ENCODE results near the gene MT1G. TPM values are rescaled to one million over a fixed set of nuclear protein-coding genes. Genes with fewer than 3 reads are reported as not detected.

The MT1G gene
- polyA plus RNA-seq, 1 of the 3 experiments (the other 2 are of a cell fraction) = 1.2 TPM

- Histone ChIP-seq H3K36me3 (replicated peaks in 1 of 2; ENCODE audit: control insufficient read depth in 1 of 2, insufficient read depth in 2 of 2, low read length in 1 of 2) (no peaks in the 10 kb centered on the region), H3K9ac (no peak overlapping the region), H3K27ac (ENCODE audit: low read depth in 2 of 2, low read length in 1 of 2) (no peak overlapping the region), H3K4me3 (ENCODE audit: low read depth in 2 of 2, low read length in 1 of 2) (peak overlapping the region in 1 of 2 experiments; percentile 69; a peak in 3 of 4 replicates), H3K79me2 (ENCODE audit: insufficient read depth) (peaks cover 9% of the 10 kb centered on the region; the same call in 1 of the 2 replicates), H3K9me3 (no peaks in the 10 kb centered on the region), H4K20me1 (ENCODE audit: insufficient read depth) (no peaks in the 10 kb centered on the region), H3K4me1 (ENCODE audit: control insufficient read depth in 1 of 2, insufficient read depth in 2 of 2, low read depth in 1 of 2, low read length in 1 of 2) (peaks cover 0 to 26% of the 10 kb centered on the region in 2 experiments; a peak in 2 of 4 replicates), H2AFZ (ENCODE audit: low read depth) (no peak overlapping the region), H3K4me2 (peak overlapping the region; percentile 93), H3K9me2 (no peaks in the 10 kb centered on the region), H3F3A (replicated peaks; ENCODE audit: insufficient read depth) (no peaks in the 10 kb centered on the region), H3K27me3 (ENCODE audit: insufficient read depth) (no peaks in the 10 kb centered on the region)
- no peak for DNase-seq
- no peak for TF ChIP-seq RAD21 (IDR thresholded peaks at IDR 0.05; ENCODE audit: low read length)
- TF ChIP-seq NFIC (IDR thresholded peaks at IDR 0.05; ENCODE audit: borderline replicate concordance) = no peak
- TF ChIP-seq GABPA (IDR thresholded peaks at IDR 0.05; ENCODE audit: low read depth) = no peak
- TF ChIP-seq EZH2phosphoT487 (IDR thresholded peaks at IDR 0.05; ENCODE audit: borderline replicate concordance, low read depth) = no peak
- TF ChIP-seq IRF3 (IDR thresholded peaks at IDR 0.05; ENCODE audit: low read depth, low read length) = no peak
- TF ChIP-seq CHD2 (IDR thresholded peaks at IDR 0.05; ENCODE audit: low read length, partially characterized antibody) = no peak
- TF ChIP-seq, protein P1, sequence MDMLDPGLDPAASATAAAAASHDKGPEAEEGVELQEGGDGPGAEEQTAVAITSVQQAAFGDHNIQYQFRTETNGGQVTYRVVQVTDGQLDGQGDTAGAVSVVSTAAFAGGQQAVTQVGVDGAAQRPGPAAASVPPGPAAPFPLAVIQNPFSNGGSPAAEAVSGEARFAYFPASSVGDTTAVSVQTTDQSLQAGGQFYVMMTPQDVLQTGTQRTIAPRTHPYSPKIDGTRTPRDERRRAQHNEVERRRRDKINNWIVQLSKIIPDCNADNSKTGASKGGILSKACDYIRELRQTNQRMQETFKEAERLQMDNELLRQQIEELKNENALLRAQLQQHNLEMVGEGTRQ (IDR thresholded peaks at IDR 0.05; ENCODE audit: borderline replicate concordance, low read depth, low read length) = no peak
- no peak for TF ChIP-seq FOXM1 (IDR thresholded peaks at IDR 0.05; ENCODE audit: low read depth)
- TF ChIP-seq EP300 (IDR thresholded peaks at IDR 0.05; ENCODE audit: borderline replicate concordance in 1 of 2, low read depth in 1 of 2, low read length in 1 of 2) = no peak
- no peak for TF ChIP-seq NRF1 (IDR thresholded peaks at IDR 0.05; ENCODE audit: low read depth, low read length)
- no peak for TF ChIP-seq TAF1 (IDR thresholded peaks at IDR 0.05; ENCODE audit: borderline replicate concordance, low read depth, low read length)
- no peak for TF ChIP-seq USF1 (IDR thresholded peaks at IDR 0.05; ENCODE audit: borderline replicate concordance, low read depth)
- ChIA-PET POLR2A (interaction anchor here (1.5 to 1.9 kb wide), 2 partner anchors 58 to 73 kb away, joined by 3 to 6 read pairs; partner anchors contain the start of gene MT1E), CTCF (interaction anchor here (0.9 to 6.1 kb wide), 5 partner anchors 12 to 83 kb away, joined by 3 to 41 read pairs (median 6); no protein-coding TSS in a partner anchor)
- 84% methylated on average over 5 of the region's 5 CpGs for WGBS (ENCODE audit: low lambda C conversion rate)
Observed at GRCh38 chr16:56683424-56684172, 15.7 kb upstream of the MT1G start.

Data from SK-N-SH (cell line).